Activated naive CD8-positive, alpha-beta T cell treated with anti-CD3 and anti-CD28 coated beads, Interleukin-2, amount 10 ng/mL, durations not matched to agents 7 days and 5 days (primary cell): ENCODE results near the gene TMEFF2. TPM values are rescaled to one million over a fixed set of nuclear protein-coding genes. Genes with fewer than 3 reads are reported as not detected.
"Not testable (repeated sequence)": the region's sequence is repeated elsewhere in the genome, so short reads cannot be mapped to it uniquely, and the experiment has no call there.

ENCODE experiments used
- ATAC-seq: fragments of 150-1000 bp; cut with Tn5 transposase; one replicate; pipeline ENCODE4 v1.10.0; 2021; ENCODE audit warnings: low read depth, moderate library complexity
- POLR2A ChIA-PET: fragments of 350-600 bp; sonication (Branson Sonifier 250); formaldehyde crosslinking; loops from one replicate; lab custom pipeline; 2021; ENCODE audit warnings: antibody characterized with exemption; lab: Charles Lee
- DNase-seq: peaks from one replicate; pipeline ENCODE4 v3.0.0; 2021
- H3K27ac Mint-ChIP-seq: one replicate; pipeline ENCODE4 v1.8.0; 2022; ENCODE audit warnings: mild to moderate bottlenecking, mixed read lengths
- H3K27me3 Mint-ChIP-seq: one replicate; pipeline ENCODE4 v1.8.0; 2022; ENCODE audit warnings: mild to moderate bottlenecking, moderate library complexity, mixed read lengths
- H3K36me3 Mint-ChIP-seq: one replicate; pipeline ENCODE4 v1.8.0; 2021; ENCODE audit warnings: mild to moderate bottlenecking, mixed read lengths
- H3K4me1 Mint-ChIP-seq: one replicate; pipeline ENCODE4 v1.8.0; 2021; ENCODE audit warnings: mixed read lengths
- H3K4me3 Mint-ChIP-seq: one replicate; pipeline ENCODE4 v1.8.0; 2022; ENCODE audit warnings: mild to moderate bottlenecking, moderate library complexity, mixed read lengths
- H3K9me3 Mint-ChIP-seq: one replicate; pipeline ENCODE4 v1.8.0; 2021; ENCODE audit warnings: mixed read lengths
- total RNA-seq, 2 experiments: library from RNA; stranded (reverse); gene quantifications; one replicate each; pipeline ENCODE4 v1.2.3, GENCODE V29; 2021

TMEFF2 gene
- total RNA-seq, 2 experiments from 2014 or later, result not detected

DNA sequence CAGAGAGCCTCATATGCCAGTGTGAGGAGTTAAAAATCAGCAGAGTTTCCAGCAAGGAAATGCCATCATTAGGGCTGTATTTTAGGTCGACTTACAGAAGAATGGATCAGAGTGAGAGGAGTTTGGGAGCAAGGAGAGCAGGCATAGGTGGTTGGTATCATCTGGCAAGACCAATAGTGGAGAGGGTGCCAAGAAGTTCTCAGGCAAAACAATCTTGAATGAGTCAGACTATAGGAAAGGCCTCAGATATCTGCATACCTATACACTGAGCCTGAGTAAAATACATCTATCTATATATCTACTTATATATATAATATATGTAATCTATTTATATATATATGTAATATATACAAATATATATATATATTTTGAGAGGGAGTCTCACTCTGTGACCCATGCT lies 57.3 kb downstream of the TMEFF2 start:
- H3K36me3 Mint-ChIP-seq, result no peaks in the 10 kb centered on the region
- DNase-seq (no peak), ATAC-seq (no peak)
- peaks cover 2% of the 10 kb centered on the region for H3K27me3 Mint-ChIP-seq
- no peak overlapping the region for H3K27ac Mint-ChIP-seq
- POLR2A ChIA-PET, result no interaction called here
- no peaks in the 10 kb centered on the region for H3K9me3 Mint-ChIP-seq
- H3K4me1 Mint-ChIP-seq, result no peaks in the 10 kb centered on the region
- no peak overlapping the region for H3K4me3 Mint-ChIP-seq

DNA sequence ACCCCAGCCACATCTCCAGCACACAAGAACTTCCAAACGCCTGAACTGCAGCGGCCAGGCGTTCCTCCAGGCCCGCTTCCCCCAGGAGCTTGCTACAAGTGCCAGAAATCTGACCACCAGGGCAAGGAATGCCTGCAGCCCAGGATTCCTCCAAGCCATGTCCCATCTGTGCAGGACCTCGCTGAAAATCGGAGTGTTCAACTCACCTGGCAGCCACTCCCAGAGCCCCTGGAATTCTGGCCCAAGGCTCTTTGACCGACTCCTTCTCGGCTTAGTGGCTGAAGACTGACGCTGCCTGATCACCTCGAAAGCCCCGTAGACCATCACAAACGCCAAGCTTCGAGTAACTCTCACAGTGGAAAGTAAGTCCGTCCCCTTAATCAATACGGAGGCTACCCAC lies 62.1 kb downstream of the TMEFF2 start:
- ATAC-seq, H3K27ac Mint-ChIP-seq, H3K4me3 Mint-ChIP-seq, H3K4me1 Mint-ChIP-seq, H3K9me3 Mint-ChIP-seq, POLR2A ChIA-PET, DNase-seq, H3K27me3 Mint-ChIP-seq, H3K36me3 Mint-ChIP-seq: not testable (repeated sequence)

DNA sequence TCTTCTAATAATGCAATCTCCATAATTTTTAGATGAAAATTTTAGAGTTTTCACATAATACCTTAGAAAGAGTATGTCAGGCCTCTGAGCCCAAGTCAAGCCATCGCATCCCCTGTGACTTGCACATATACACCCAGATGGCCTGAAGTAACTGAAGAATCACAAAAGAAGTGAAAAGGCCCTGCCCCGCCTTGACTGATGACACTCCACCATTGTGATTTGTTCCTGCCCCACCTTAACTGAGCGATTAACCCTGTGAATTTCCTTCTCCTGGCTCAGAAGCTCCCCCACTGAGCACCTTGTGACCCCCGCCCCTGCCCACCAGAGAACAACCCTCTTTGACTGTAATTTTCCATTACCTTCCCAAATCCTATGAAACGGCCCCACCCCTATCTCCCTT lies 64.4 kb downstream of the TMEFF2 start:
- H3K4me1 Mint-ChIP-seq, DNase-seq, H3K4me3 Mint-ChIP-seq, H3K27ac Mint-ChIP-seq, H3K27me3 Mint-ChIP-seq, H3K36me3 Mint-ChIP-seq, POLR2A ChIA-PET, H3K9me3 Mint-ChIP-seq, ATAC-seq: not testable (repeated sequence)

DNA sequence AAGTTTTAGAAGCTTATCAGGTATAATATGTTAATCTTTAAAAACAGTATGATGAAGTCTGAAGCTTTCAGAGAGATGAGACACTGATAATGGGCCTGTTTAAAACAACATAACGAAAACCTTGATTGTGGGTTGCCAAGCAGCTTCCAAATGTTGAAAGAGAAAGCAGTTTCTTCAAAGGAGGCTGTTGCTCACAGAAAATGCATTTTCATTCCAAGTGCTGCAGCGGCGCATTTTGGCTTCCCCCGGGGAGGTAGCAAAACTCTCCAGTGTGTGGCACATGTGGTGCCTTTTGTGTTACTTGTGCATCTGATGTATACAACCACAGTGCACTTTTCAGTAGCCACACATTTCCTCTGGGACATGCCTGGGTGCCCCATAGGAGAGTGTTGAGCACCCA lies 66.1 kb downstream of the TMEFF2 start:
- Mint-ChIP-seq H3K36me3 (no peaks in the 10 kb centered on the region), H3K4me1 (no peaks in the 10 kb centered on the region), H3K4me3 (no peak overlapping the region), H3K9me3 (no peaks in the 10 kb centered on the region), H3K27me3 (peaks cover 2% of the 10 kb centered on the region), H3K27ac (no peak overlapping the region)
- no peak for DNase-seq
- ATAC-seq, result no peak
- POLR2A ChIA-PET, result no interaction called here

DNA sequence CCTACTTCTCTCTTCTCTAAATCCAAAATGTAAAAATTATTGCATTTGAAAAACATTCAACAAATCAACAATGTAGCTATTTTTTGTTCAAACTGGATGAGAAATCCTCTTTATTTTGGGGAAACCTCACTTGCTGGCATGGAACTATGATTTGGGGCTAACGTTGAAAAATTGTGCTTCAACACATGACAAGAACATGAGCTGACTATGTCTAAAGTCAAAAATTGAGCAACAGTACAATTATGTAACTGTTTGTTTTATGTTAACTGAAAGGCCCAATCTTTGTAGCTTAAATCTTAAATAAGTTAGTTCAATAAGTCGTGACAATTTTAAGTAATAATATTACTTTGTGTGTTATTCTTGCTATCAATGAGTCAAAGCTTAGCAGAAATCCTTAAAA lies 67.3 kb downstream of the TMEFF2 start:
- H3K36me3 Mint-ChIP-seq, result no peaks in the 10 kb centered on the region
- DNase-seq (no peak), ATAC-seq (no peak)
- no peak overlapping the region for H3K27ac Mint-ChIP-seq
- POLR2A ChIA-PET, result no interaction called here
- no peaks in the 10 kb centered on the region for H3K9me3 Mint-ChIP-seq
- no peaks in the 10 kb centered on the region for H3K4me1 Mint-ChIP-seq
- no peak overlapping the region for H3K4me3 Mint-ChIP-seq
- peaks cover 4% of the 10 kb centered on the region for H3K27me3 Mint-ChIP-seq

DNA sequence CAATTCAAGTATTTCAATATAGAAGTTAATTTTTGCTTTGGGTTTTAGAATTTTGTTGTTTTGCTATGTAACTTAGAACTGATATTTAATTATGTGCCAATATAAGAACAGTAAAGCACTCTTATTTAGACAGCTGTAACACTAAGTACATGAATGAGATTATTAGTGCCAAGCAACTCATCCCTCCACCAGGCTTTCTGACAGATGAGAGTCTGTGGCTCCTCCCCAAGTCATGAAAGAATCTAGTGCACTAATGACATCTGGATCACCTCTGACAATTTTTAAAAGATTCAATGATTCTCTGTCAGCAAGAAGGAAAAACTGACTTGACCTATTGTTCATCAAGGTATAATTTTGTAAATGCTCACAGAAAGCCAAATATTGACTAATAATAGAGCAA lies 67.8 kb downstream of the TMEFF2 start:
- no peak overlapping the region for H3K4me3 Mint-ChIP-seq

DNA sequence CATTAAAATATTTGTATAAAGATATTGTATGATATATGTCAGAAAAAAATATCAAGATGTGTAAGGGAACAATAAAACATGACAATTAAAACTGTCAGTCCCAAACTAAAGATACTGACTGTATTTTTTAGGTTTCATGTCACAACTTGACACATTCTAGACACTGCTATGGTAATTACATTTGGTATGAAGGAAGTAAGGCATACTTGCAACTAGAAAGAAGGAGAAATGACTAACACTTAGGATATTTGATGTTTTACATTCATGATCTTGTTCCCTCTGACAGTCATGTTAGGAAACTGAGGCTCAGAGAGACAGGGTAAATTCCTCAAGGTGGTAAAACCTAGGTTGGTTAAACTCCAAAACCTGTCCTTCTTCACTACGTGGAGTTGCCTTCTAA lies 68.3 kb downstream of the TMEFF2 start:
- H3K4me1 Mint-ChIP-seq, result no peaks in the 10 kb centered on the region
- no peak for ATAC-seq

More for the DNA sequence above, 67.8 kb downstream of the TMEFF2 start:
- POLR2A ChIA-PET, result no interaction called here
- H3K36me3 Mint-ChIP-seq, result no peaks in the 10 kb centered on the region
- H3K27ac Mint-ChIP-seq, result no peak overlapping the region
- peaks cover 4% of the 10 kb centered on the region for H3K27me3 Mint-ChIP-seq
- no peaks in the 10 kb centered on the region for H3K4me1 Mint-ChIP-seq
- H3K9me3 Mint-ChIP-seq, result no peaks in the 10 kb centered on the region
- no peak for ATAC-seq
- no peak for DNase-seq

DNA sequence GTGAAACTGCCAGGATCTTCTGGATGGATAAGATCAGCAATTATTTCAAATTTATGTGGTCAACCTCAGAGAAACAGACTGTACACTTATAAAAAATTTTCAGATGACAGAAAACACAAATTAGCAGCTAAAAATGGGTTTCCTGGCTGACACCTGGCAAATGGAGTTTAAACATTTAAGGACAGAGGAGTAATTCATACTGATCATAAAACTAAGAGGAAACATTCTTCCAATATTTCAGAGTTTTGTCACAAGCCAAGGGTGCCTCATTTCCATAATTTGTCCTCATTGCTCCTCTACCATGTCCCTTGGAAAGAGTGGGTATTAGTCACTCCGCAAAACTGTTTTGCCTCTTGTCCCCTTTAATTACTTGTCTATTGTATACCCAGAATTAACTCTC lies 70.2 kb downstream of the TMEFF2 start:
- Mint-ChIP-seq H3K27ac (no peak overlapping the region), H3K36me3 (no peaks in the 10 kb centered on the region), H3K4me3 (no peak overlapping the region), H3K27me3 (peaks cover 7% of the 10 kb centered on the region), H3K4me1 (no peaks in the 10 kb centered on the region), H3K9me3 (no peaks in the 10 kb centered on the region)
- DNase-seq (no peak), ATAC-seq (no peak)
- POLR2A ChIA-PET, result no interaction called here

More for the DNA sequence above, 68.3 kb downstream of the TMEFF2 start:
- Mint-ChIP-seq H3K9me3 (no peaks in the 10 kb centered on the region), H3K27ac (no peak overlapping the region), H3K4me3 (no peak overlapping the region), H3K27me3 (peaks cover 7% of the 10 kb centered on the region), H3K36me3 (no peaks in the 10 kb centered on the region)
- DNase-seq, result no peak
- POLR2A ChIA-PET, result no interaction called here

DNA sequence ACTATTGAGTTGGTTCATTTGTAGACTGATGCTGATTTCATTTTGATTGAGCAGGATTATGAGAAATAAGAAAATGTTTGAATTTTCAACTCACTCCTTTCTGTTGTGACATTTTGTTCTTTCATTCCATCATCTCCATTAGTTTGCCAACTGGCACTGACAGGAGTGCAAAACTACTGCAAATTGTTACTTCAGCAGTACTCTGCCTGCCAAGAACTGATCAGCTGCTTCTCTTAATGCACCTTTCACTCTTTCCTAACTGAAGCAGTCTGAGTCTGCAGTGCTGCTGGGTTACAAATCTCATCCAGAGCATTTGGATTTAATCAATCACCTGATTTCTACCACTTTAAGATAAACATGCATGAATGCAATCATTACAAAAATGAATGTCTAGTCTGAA lies 70.9 kb downstream of the TMEFF2 start:
- POLR2A ChIA-PET, result no interaction called here
- Mint-ChIP-seq H3K27ac (no peak overlapping the region), H3K4me1 (no peaks in the 10 kb centered on the region), H3K36me3 (no peaks in the 10 kb centered on the region), H3K9me3 (no peaks in the 10 kb centered on the region), H3K4me3 (no peak overlapping the region), H3K27me3 (peaks cover 7% of the 10 kb centered on the region)
- ATAC-seq (no peak), DNase-seq (no peak)

DNA sequence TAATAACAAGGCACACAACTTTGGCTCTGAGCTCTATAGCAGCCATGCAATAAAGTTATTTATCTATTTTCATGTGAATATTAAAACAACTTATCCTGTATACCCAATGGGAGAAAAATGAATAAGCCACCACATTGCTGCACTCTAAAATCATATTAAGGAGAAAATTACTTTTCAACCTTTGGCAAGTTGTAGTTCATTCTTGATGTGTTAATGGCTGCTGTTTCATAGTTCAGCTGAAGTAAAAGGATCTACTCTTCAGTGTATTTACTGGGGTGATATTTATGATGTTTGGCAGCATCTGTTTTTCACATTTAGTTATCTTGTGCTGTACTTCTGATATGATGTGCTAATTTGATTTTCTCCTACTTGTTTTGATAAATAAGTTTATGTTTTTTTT lies 71.8 kb downstream of the TMEFF2 start:
- peaks cover 7% of the 10 kb centered on the region for H3K27me3 Mint-ChIP-seq
- ATAC-seq (no peak), DNase-seq (no peak)
- H3K9me3 Mint-ChIP-seq, result no peaks in the 10 kb centered on the region
- H3K36me3 Mint-ChIP-seq, result no peaks in the 10 kb centered on the region
- POLR2A ChIA-PET, result no interaction called here
- H3K4me1 Mint-ChIP-seq, result no peaks in the 10 kb centered on the region
- H3K4me3 Mint-ChIP-seq, result no peak overlapping the region
- H3K27ac Mint-ChIP-seq, result no peak overlapping the region

DNA sequence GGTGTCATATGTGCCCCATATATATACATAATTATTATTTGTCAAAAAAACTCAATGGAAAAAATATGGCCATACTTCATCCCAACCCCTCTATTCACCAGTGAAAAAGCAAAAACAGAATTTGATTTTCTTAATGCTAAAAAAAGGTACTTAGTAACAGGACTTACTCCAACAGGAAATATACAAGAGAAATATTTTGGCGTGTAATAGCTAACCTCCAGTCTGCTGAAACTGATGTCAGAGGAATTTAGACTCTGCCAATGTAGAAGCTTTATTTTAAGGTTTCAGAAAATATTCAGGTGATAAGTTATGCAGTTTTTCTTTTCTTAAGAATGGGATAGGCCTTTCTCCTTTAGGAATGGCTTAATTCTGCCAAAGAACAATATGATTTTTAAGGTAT lies 72.6 kb downstream of the TMEFF2 start:
- H3K4me3 Mint-ChIP-seq, result no peak overlapping the region

DNA sequence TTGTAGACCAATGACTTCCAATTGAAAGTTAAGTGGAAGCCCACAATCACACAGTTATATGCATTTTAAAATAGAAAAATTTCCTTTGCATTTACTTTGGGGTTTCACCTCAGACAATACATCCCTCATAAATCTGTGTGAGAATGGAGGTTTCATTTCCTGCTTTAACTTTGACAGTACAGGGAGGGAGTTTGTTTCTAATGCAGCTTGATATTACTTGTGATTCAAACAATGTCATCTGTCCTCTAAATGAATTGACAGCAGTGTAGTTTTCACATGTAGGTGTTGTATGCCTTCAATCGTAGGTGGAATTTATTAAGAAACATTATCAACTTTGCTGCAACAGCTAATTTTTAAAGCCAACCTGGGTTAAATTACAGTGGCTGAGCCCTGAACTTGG lies 75.2 kb downstream of the TMEFF2 start:
- Mint-ChIP-seq H3K27ac (no peak overlapping the region), H3K9me3 (no peaks in the 10 kb centered on the region), H3K4me3 (no peak overlapping the region), H3K36me3 (no peaks in the 10 kb centered on the region), H3K27me3 (peaks cover 5% of the 10 kb centered on the region), H3K4me1 (no peaks in the 10 kb centered on the region)
- POLR2A ChIA-PET, result no interaction called here
- DNase-seq (no peak), ATAC-seq (no peak)

More for the DNA sequence above, 72.6 kb downstream of the TMEFF2 start:
- Mint-ChIP-seq H3K4me1 (no peaks in the 10 kb centered on the region), H3K9me3 (no peaks in the 10 kb centered on the region), H3K27me3 (peaks cover 5% of the 10 kb centered on the region), H3K27ac (no peak overlapping the region), H3K36me3 (no peaks in the 10 kb centered on the region)
- POLR2A ChIA-PET, result no interaction called here
- no peak for DNase-seq
- ATAC-seq, result no peak

DNA sequence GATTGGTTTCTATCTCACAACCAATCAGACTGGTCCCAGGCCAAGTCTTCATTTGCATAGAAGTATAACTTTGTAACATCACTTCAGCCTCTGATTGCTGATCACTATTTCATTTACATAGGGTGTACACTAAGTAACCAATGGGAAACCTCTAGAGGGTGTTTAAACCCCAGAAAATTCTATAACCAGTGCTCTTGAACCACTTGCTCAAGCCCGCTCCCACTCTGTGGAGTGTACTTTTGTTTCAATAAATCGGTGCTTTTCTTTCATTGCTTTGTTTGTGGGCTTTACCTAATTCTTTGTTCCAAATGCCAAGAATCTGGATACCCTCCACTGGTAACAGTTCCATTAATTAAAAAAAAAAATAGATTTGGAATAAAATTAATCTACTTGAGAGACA lies 77.0 kb downstream of the TMEFF2 start:
- H3K36me3 Mint-ChIP-seq, result no peaks in the 10 kb centered on the region
- ATAC-seq (no peak), DNase-seq (no peak)
- H3K9me3 Mint-ChIP-seq, result no peaks in the 10 kb centered on the region
- no peaks in the 10 kb centered on the region for H3K4me1 Mint-ChIP-seq
- no peak overlapping the region for H3K4me3 Mint-ChIP-seq
- H3K27ac Mint-ChIP-seq, result no peak overlapping the region
- peaks cover 3% of the 10 kb centered on the region for H3K27me3 Mint-ChIP-seq
- POLR2A ChIA-PET, result no interaction called here

DNA sequence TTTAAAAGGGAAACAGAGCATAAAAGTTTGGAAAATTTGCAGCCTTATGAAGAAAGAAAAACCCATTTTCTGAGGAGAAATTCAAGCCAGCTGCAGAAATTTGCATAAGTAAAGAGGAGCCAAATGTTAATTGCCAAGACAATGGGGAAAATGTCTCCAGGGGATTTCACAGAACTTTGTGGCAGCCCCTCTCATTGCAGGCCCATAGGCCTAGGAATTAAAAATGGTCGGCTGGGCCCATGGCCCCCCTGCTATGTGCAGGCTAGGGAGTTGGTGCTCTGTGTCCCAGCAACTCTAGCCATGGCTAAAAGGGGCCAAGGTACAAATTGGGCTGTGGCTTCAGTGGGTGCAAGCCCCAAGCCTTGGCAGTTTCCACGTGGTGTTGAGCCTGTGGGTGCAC lies 83.2 kb downstream of the TMEFF2 start:
- H3K27ac Mint-ChIP-seq, POLR2A ChIA-PET: not testable (repeated sequence)

DNA sequence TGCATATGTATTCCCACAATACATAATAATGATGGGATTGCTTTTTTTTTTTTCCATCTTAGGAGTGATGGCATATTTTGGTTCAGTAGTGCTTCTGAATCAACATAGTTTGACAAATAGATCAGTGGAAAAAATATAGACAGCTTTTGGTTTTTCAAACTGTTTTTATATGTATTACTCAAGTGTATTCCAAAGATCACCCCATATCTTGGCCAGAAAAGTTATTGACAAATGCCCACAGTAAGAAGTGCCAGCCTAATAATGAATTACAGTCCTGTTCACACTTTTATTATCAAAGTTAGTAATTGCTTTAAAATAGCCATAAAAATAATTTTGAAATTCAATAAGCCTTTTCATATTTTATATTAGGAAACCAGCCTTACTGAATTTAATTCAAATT lies 95.0 kb downstream of the TMEFF2 start:
- POLR2A ChIA-PET, result no interaction called here
- Mint-ChIP-seq H3K27me3 (peaks cover 5% of the 10 kb centered on the region), H3K36me3 (no peaks in the 10 kb centered on the region), H3K9me3 (no peaks in the 10 kb centered on the region), H3K4me3 (no peak overlapping the region), H3K27ac (no peak overlapping the region), H3K4me1 (no peaks in the 10 kb centered on the region)
- ATAC-seq (no peak), DNase-seq (no peak)

More for the DNA sequence above, 83.2 kb downstream of the TMEFF2 start:
- not testable (repeated sequence) for H3K27me3 Mint-ChIP-seq, H3K4me1 Mint-ChIP-seq, H3K4me3 Mint-ChIP-seq, H3K36me3 Mint-ChIP-seq, DNase-seq, ATAC-seq, H3K9me3 Mint-ChIP-seq
